Islet precursor cell (in vitro differentiated cells): ENCODE data around the gene TNIP2.

ENCODE experiments used
- DNase-seq: peaks from one replicate; pipeline ENCODE4 v3.0.0-alpha.2; 2018

Gene TNIP2, protein sequence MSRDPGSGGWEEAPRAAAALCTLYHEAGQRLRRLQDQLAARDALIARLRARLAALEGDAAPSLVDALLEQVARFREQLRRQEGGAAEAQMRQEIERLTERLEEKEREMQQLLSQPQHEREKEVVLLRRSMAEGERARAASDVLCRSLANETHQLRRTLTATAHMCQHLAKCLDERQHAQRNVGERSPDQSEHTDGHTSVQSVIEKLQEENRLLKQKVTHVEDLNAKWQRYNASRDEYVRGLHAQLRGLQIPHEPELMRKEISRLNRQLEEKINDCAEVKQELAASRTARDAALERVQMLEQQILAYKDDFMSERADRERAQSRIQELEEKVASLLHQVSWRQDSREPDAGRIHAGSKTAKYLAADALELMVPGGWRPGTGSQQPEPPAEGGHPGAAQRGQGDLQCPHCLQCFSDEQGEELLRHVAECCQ

DNA sequence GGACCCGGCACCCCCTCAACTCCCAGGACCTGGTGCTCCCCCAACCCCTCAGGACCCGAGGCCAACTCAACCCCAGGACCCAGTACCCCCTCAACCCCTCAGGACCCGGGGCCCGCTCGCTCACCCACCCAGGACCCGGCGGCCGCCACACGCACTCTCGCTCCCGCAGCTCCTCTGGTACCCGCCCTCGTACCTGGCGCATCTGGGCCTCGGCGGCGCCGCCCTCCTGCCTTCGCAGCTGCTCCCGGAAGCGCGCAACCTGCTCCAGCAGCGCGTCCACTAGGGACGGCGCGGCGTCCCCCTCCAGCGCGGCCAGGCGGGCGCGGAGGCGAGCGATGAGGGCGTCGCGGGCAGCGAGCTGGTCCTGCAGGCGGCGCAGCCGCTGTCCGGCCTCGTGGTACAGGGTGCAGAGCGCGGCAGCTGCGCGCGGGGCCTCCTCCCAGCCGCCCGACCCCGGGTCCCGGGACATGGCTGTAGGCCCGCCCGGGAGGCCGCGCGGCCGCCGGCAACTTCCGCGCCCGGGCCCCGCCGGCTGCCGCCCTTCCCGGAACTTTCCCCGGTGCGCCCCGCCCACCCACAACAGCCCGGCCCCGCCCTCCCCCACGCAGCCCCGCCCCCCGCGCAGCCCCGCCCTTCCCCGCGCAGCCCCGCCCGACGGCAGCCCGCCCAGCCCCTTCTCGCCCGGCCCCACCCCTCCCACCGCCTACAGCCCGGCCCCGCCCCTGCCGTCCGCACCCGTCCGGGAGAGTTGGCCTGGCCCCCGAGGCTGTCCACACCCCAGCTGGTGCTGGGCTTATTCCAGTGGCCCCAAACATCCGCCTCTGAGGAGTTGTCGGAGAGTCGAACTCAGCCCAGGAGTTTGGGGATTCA lies at the start of gene TNIP2:
TNIP2 (minus strand) TSS at position 516 of the 870 bp plus-strand sequence; CDS start at position 469, 47 bp downstream.
- peak; percentile 91 for DNase-seq

DNA sequence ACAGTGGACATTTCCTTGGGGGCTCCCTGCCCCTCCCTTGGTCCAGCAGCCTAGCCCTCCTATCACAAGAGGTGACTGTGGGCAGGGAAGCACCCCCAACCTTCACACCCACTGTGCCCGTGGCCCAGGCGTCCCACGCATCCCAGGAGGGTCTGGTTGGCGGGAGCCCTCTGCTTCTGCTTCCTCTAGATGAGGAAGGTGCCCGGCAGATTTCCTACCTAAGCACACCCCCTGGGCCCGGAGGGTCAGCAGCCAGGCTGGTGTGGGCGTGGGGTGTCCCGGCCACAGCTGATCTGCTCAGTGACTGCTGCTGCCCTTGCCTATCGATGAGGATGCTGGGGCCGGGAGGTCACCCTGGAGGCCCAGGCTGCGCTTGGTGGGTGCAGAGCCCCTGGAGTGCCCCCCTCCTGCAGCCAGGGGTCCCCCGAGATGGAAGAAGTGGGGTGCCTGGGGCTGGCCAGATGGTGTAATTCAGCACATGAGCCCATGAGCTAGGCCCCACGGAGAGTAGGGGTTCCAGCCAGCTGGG lies 48.9 kb upstream of the TNIP2 start:
- no peak for DNase-seq

DNA sequence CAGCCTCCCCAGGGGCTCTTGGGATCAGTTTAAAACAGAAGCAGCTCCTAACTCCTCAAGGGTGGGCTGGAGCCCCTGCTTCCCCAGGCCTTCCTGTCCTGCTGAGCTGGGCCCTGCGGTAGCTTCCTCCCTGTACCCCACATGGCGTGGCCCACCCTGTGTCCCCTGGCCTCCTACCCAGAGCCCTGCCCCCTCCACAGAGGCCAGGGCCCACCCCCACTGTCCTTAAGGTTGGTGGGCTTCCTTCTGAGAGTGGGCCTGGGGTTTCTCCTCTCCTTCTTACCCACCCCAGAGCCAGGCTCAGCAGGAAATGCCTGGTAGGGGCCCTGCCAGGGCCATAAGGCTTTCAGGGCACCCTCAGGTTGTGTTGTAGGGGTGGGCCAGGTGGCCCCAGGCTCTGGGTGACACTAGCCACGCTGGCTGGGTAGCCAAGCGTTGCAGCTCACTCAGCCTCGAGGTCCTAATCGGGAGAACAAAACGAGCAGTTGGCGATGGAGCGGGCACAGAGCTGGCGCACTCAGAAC lies 48.4 kb upstream of the TNIP2 start:
- no peak for DNase-seq

DNA sequence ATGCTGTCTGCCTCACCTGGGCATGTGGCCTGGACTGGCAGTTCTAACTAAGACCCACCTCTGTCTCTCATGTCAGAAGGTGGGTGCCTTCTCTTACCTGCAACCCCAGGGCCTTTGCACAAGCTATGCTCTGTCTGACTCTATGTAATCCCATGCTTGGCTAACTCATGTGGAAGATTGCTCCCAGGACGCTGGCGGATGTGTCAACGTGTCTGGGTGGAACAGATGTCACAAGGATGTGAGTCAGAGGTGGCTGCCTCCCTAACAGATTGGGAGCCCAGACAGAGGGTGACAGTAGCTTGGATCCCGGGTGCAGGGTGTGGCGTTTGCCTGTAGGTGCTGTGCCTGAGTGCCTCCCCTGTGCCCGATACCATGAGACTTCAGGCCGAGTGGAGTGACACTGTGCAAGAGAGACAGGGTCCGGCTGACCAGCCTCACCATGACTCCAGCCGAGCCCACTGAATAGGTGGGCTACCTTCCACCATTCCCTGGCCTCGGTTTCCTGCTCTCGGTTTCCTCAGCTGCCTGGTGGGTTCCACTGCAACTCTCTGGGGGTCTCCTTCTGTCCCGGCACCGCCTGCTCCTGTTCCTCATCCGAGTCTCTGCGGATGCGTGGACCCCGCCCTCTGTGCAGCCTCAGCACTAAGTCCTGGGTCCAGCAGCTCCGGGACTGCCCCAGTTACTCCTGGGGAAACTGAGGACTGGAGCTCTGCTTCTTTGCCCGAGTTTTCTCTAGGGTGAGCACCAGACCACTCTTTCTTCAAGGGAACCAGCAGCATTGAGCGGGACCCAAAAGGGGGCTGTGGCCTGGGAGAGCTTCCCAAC lies 47.7 kb upstream of the TNIP2 start:
- DNase-seq, result no peak

DNA sequence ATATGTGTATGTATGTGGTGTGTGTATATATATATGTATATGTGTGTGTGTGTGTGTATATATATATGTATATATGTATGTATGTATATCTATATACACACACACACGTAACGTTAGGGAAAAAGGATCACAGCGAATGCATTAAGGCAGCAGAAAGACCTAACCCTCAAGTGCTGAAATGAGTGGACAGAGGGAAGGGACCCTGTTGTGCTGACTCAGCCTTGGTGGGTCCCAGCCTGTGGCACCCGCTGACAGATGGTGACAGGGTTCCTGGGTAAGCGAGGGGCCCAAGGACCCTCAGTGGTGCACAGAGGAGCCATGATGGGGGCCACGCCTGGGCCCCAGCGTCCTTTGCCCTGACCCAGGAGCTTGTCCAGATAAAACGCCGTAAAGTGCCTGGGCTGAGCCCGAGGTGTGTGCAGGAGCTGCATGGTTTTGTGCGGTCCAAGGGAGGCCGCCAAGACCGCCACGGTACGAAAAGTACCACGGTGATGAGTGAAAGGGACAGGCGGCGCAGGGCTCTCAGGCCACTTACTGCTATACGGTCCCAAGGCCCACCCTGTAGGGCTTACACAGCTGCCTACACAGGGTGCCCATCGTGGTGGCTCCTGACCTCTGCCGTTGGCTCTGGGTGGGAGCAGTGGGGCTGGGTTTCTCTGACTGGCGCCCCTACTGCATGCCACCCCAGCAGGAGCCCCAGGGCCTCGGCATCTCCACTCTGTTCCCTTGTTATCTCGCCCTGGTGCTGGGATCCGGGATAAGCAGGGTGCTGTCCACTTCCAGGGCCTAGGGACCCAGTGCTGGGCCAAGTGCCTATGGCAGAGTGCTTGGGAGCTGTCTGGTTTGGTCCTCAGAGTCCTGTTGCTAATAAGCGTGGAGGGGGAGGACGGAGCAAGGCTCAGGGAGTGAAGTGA lies 46.7 kb upstream of the TNIP2 start:
- no peak for DNase-seq

DNA sequence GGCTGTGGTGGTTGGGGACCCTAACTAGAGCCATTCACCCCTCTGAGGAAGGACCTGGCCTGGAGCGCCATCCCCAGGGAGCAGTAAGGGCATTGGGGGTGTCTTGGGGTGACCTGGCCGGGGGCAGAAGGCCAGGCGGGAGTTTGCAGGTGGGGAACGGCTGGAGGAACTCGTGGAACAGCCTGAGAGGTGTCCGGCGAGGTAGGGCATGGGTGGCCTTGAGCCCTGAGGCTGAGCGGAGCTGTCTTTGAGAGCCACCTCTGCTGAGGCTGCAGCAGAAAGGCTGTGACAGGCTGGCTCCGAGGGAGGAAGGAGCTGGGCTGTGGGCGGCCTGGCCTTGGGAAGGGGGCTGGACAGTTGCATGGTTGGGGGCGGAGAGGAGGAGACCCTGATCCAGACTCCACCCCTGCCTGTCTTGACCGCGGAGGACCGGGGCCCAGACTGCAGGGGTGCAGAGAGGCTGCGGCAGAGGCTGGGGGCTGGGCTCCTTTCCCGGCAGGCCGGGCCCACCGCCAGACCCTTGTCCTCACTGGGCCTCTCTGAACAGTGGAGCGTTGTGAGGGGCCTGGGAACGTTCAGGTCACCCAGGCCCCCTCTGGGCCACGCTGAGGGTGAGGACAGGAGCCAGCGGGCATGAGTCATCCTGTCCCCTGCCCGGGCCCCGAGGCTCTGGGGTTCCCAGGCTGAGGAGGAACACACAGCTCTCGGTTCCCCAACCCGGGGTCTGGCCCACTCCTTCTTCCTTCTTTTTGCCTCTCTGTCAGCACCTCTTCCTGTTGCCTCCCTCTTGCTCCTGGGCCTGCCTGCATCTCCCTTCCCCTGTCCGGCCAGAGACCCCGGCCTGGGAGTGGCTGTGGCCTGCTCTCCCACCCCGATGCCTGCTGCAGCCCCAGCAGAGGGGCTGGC lies 44.8 kb upstream of the TNIP2 start:
- peak; percentile 89 for DNase-seq

DNA sequence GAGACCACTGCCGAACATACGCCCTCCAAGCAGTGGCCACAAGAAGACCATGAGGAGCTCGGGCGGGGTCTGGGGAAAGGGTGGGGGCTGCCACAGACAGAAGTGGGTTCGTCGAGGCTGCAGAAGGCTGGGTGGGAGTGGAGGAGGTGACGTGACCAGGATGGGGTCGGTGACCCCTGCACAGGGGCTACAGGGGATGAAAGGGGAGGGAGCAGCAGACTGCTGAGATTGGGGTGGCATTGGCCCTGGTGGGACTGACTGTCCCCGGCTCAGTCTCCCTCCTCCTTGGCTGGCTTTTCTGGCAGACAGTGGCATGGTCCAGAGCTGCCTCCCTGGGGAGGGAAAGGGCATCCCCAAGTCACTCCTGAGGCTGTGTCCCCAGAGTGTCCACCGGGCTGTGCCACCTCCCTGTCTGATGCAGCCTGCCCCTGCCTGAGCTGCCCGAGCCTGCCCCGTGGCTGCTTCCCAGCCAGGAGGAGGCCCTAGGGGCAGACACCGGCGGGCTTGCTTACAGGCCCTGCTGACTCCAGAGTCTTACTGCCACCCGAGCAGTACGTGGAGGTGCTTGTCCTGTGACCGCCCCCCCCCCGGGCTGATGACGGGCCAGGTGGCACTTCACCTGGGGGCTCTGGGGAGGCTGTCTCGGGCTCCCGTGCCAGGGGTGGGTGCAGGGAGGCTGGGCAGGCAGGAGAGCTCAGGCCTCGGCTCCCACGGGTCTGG lies 44.0 kb upstream of the TNIP2 start:
- no peak for DNase-seq

DNA sequence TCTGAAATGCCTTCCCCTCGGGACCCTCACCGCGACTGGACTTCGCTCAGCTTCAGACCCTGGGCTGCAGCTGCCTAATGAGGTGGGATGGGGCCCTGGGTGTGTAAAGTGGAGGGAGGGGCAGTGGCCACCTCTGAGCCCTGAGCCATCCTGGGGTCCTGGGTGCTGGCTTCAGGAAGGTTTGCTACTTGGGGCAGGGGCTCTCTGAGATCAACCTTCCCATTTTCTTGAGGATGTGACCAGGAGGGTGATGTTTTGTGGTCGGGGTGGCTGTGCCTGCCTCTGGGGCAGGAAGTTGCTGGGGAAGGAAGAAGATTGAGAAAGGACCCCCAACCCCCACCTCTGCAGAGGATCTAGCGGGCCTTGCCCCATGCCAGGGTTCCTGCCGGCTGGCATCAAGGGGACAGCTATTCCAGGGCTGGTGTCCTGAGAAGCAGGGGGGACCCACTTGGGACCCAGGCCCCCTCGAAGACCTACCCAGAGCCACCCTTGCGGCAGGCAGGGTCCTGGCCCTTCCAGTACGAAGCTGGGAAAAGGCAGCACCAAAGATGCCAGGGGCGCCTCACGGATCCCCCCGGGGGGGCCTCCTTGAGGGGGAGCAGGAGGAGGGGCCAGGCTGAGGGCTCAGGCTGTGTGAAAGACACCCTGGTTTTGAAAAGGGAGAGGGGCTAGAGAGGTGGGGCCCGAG lies 43.2 kb upstream of the TNIP2 start:
- DNase-seq, result no peak

DNA sequence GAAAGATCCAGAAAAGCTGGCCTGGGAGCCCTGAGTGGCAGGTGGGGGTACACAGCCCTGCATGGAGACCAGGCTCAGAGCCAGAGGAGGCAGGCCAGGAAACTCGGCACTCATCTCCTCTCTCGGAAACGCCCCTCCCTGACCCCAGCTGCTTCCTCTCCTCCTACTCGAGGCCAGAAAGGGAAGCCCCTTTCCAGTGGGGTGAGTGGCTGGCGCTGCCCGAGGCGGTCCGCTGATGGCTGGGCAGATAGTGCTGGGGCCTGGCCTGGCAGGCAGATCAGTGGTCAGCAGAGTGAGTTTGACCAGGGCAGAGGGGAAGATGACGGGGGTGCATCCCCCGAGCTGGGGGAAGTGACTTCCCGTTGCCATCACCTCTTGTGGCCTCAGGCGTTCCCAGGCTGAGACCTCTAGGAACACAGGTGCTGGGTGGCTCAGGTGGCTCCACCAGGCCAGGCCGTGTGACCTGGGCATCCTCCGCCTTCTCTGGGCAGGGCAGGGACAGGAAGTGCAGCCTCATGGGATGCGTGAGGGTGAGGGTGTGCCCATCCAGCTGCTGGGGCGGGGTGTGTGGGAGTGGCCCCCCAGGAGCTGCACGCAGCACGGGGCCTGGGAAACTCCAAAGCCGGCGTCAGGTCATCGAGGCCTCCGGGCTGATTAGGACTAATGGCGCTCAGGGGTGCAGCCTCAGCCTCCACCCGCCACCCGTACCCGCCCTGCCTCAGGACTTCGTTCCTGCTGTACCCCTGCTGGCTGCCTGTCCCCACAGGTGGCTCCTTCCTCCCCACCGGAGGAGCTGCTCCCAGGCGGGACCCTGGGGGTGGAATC lies 42.5 kb upstream of the TNIP2 start:
- DNase-seq, result no peak

DNA sequence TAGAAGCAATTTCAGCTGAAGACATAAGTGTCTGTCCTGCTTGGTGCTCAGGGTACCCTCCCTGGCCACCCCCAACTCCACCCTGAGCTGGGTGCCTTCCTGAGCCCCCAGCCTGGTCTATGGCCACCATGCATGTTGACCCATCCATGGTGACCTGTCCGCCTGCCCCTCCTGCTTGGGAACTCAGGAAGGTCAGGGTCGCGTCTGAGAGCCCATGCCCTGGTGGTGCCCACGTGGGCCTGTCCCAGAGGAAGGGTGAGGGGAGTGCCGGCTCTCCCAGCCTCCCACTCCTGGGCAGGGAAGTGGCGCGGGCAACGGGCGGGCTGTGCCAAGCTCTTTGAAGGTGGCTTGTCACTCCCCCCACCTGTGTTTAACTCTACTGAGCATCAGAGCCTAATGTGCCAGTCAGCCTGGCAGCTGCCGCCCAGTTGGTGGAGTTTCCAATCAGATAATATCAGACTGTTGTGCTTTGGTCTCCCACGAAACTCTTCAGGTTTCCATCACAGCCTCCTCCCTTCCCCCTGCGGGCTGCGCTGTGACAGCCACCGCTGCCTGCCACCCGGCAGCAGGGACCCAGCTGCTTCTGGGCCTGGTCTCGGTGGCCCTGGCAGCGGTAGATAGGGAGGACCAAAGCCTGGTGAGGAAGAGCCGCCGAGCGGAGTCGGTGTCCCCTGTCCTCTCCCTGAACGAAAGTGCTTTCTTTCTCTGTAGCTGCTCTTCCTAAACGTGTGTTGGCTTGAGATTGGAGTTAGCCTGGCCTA lies 41.6 kb upstream of the TNIP2 start:
- DNase-seq, result no peak

DNA sequence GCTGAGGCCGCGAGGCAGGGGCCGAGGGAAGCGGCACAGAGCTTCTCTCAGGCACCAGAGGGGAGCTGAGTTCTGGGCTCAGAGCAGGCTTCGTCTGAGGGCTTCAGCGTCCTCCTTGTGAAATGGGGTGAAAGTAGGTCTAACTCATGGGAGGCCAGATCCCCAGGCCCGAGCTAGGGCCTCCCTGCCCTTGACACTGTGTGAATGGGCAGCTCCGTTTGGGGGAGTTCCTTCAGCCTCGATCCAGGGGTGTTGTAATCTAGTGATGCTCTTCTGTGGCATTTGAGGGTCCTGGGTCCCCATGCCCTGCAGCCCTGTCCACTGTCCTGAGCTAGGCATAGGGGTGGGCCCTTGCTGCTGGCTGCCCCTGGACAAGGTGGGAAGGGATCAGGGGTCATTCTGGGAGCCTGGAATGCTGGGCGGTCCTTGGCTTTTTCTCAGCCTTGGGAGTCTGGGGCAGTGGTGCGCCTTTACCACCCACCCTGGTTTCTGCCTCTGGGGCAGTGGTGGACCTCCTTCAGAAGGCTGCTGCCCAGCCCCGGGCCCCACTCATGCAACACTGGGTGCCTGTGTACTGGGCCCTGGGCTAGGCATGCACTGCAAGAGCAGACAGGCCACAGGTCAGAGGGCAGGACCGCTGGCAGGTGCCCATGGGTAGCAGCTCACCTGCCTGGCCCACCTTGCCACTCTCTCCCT lies 40.9 kb upstream of the TNIP2 start:
- DNase-seq, result peak; percentile 42

DNA sequence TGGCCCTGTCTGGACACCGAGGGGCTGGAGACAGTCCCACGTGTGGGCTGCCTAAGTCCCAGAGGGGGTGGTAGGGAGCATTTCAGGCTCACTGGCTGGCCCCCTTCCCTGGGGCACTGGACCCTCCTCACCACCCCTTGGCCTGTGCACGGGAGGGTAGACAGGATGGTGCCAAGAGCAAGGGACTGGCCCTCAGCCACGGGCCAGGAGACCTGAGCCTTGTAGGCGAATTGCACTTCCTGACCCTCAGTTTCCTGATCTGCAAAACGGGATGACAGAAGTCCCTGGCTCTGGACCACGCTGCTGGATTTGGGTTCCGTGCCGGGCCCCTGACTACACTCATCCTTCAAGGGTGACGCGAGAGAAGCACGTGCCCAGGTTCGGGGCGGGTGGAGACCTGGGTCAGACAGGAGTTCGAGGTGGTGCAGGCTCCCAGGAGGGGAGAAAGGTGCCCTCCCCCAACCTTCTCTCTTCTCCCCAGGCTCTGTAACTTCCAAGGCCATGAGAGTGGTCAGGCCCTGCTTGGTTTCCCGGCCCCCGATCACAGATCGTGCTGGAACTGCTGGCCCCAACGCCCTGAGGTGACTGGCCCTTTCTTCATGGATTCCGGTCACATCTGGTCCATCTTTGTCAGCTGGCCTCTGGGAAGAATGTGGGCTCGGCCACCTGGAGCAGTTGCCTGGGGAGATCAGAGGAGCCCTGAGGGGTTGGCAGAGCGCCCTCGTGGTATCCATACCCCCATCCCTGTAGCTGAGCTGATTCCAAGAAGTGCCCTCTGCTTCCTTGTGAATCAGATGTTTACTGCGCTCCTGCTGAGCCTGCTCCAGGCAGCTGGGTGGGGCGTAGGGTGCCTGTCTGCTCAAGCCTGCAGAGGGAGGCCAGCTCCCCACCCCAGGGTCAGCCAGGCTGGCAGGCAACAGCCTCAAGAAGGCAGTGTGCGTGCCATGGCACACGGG lies 40.0 kb upstream of the TNIP2 start:
- peak; percentile 64 for DNase-seq

DNA sequence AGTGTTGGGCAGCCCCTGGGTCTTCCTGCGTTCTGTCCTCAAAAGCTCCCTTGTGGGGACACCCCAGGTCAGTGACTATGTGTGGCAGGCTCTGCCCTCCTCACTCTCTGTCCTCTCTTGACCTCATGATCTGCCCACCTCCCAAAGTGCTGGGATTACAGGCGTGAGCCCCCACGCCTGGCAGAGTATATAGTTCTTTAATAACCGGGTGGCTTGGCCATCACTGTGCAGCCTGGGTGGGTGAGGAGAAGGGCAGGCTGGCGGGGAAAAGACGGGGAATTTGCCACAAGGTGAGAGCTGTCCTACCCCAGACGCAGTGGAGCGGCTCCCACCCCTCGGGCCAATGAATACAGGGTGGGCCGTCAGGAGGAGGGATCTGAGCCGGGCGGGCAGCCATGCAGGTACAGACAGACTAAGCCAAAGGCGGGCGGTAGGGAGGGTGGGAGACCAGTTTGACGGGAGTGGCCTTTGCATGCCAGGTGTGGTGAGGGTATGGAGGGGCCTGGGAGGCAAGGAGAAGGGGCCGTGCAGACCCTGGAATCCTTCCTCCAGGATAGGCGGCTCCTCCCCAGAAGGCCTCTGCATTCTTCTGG lies 39.3 kb upstream of the TNIP2 start:
- peak; percentile 47 for DNase-seq

DNA sequence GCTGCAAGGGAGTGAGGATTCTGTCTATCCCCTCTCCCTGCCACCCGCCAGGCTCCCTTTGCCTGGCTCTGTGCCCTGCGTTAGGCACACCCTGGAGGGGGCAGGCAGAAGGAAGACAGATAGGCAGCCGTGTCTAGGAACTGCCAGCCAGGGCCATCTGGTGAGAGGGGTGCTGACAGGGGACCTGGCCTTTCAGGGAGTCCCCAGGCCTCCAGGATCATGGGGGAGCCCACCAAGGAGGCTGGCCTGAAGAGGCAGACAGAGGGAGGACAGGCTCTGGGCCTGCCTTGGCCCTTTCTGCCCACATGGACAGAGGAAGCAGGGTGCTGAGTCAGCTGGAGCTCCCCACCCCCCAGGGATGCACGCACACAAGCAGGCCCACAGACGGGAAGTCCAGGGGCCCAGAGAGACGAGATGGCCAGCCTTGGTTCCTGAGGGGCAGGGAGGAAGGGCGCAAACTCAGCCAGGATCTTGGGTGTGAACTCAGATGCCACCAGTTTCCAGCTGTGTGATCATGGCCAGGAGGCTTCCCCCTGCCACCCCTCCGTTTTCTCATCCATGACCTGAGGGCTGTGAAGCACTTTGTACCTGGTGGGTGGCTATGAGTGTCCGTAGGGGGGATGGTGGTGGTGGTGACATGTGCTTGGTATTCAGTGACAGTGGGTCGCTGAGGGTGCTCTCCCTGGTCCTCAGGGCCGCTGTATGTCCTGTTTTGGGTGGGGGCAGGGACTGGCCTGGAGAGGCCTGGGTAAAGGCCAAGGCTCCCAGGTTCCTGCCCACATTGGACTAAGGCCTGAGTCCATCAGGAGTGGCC lies 38.6 kb upstream of the TNIP2 start:
- peak; percentile 58 for DNase-seq
